ENCODE results near the gene PRDM13. TPM values are rescaled to one million over a fixed set of nuclear protein-coding genes. Genes with fewer than 3 reads are reported as not detected.

The PRDM13 gene
- not detected for polyA plus RNA-seq (2013, experiment 1 of 2)
- 0.03 TPM for polyA plus RNA-seq (2013, experiment 2 of 2)

DNA sequence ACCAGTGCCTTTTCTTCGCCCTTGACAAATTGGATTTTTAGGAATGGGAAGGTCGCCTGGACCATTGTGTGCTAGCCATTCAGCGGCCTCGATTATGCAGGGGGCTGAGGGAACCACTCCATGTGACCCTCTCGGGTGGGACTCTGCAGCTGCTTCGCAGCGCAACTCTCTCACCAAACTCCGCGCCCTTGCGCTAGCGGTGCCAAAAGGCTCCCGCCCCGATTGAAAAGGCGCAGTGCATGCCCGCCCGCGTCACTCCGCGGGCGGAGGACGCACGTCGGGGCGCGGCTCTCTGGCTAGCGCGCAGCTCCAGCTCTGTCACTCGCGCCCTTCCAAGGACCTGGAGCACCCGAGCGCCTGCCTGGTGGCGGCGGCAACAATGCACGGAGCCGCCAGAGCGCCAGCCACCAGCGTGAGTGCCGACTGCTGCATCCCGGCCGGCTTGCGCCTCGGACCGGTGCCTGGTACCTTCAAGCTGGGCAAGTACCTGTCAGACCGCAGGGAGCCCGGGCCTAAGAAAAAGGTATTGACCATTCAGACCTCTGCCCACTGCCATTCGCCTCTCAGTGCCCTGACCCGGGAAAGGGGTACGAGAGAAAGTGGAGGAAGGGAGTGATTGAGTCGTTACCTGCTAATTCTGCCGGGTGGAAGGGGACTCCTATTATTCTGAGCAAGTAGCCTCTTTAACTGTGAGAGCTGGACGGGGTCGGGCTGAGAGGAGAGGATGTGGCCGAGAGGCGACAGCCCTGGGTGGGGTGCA, at the start of gene PRDM13:
Gene PRDM13 (plus strand): TSS at position 178 of the 760 bp plus-strand sequence. CDS start 202 bp downstream, at position 380.
- peaks cover 65 to 100% (median 92%) of the 10 kb centered on the region in 3 experiments for H3K27me3 ChIP-seq (ENCODE audit: control insufficient read depth in 3 of 3, insufficient read depth in 3 of 3, low read depth in 1 of 3, low read length in 3 of 3)
- H3K79me1 ChIP-seq (ENCODE audit: low read depth, low read length) = no peaks in the 10 kb centered on the region
- H2BK15ac ChIP-seq (ENCODE audit: low read length) = no peak within 1 kb of the TSS
- WGBS, 2 donors (ENCODE audit: extremely low coverage in 2 of 2, insufficient read length in 2 of 2, insufficient replicate concordance in 1 of 2) = no CpG with 5 or more reads among the region's 54 CpGs
- H2AFZ ChIP-seq (ENCODE audit: low read length) = peak within 1 kb of the TSS; percentile 63
- H4K8ac ChIP-seq (ENCODE audit: low read depth, low read length) = no peak within 1 kb of the TSS
- no peak within 1 kb of the TSS for H4K91ac ChIP-seq (ENCODE audit: low read depth, low read length, poor library complexity)
- no peak within 1 kb of the TSS for H2BK12ac ChIP-seq (ENCODE audit: low read length)
- H2AK5ac ChIP-seq (ENCODE audit: low read depth, low read length) = no peak within 1 kb of the TSS
- peaks cover 0 to 2% of the 10 kb centered on the region in 2 donors for H3K9me3 ChIP-seq (replicated peaks in 1 of 2; ENCODE audit: control insufficient read depth in 2 of 2, insufficient read depth in 1 of 2, low read depth in 1 of 2, low read length in 2 of 2)
- no peak within 1 kb of the TSS for H3K27ac ChIP-seq (replicated peaks; ENCODE audit: low read length)
- no peak within 1 kb of the TSS for H3K4ac ChIP-seq (ENCODE audit: low read length)
- H3K36me3 ChIP-seq (replicated peaks in 1 of 2; ENCODE audit: control insufficient read depth in 2 of 2, insufficient read depth in 2 of 2, low read length in 2 of 2) = no peaks in the 10 kb centered on the region
- H2BK5ac ChIP-seq (ENCODE audit: low read length) = no peak within 1 kb of the TSS
- H3K4me1 ChIP-seq (ENCODE audit: control insufficient read depth in 2 of 2, insufficient read depth in 1 of 2, low read depth in 1 of 2, low read length in 2 of 2) = peaks cover 0 to 2% of the 10 kb centered on the region in 2 donors
- H3K18ac ChIP-seq (ENCODE audit: low read length) = peak within 1 kb of the TSS; percentile 48
- H2BK120ac ChIP-seq (ENCODE audit: low read depth, low read length) = no peak within 1 kb of the TSS
- no peak for DNase-seq (ENCODE audit: low spot score)
- no peak within 1 kb of the TSS for H3K4me3 ChIP-seq (ENCODE audit: low read length in 2 of 2)
- H3K9ac ChIP-seq (ENCODE audit: low read depth, low read length, poor library complexity) = no peak within 1 kb of the TSS
- peak within 1 kb of the TSS; percentile 85 for H3K23ac ChIP-seq (ENCODE audit: low read depth, low read length, poor library complexity)
- no peak within 1 kb of the TSS for H3K4me2 ChIP-seq (ENCODE audit: insufficient read depth, low read length, poor library complexity, severe bottlenecking)
- no peak within 1 kb of the TSS for H3K14ac ChIP-seq (ENCODE audit: low read length)

DNA sequence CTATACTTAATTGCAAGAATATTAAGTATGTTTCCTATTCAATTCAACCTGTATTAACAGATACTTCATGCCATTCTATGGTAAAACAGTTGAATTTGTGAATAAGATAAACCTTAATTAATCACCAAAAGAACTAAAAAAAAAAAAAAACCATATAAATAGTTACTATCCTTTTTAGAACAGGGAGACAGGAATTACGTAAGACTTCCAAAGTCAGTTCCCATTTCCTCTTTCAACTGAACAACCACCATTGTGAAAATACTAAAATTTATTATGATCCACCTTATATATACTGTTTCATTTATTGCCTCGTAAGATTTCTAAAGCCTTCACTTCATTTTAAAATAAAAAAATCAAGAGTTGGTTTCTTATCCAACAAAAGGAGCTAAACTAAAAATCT, 47.6 kb upstream of the PRDM13 start:
- no peak overlapping the region for H4K8ac ChIP-seq (ENCODE audit: low read depth, low read length)
- no peak overlapping the region for H2BK15ac ChIP-seq (ENCODE audit: low read length)
- no peak overlapping the region for H2BK5ac ChIP-seq (ENCODE audit: low read length)
- no peak overlapping the region for H3K4me2 ChIP-seq (ENCODE audit: insufficient read depth, low read length, poor library complexity, severe bottlenecking)
- no peak overlapping the region for H2BK12ac ChIP-seq (ENCODE audit: low read length)
- peaks cover 0 to 6% of the 10 kb centered on the region in 2 donors for H3K9me3 ChIP-seq (replicated peaks in 1 of 2; ENCODE audit: control insufficient read depth in 2 of 2, insufficient read depth in 1 of 2, low read depth in 1 of 2, low read length in 2 of 2)
- no peak overlapping the region for H4K91ac ChIP-seq (ENCODE audit: low read depth, low read length, poor library complexity)
- H2AFZ ChIP-seq (ENCODE audit: low read length) = no peak overlapping the region
- no peak overlapping the region for H3K14ac ChIP-seq (ENCODE audit: low read length)
- DNase-seq (ENCODE audit: low spot score) = no peak
- no peaks in the 10 kb centered on the region for H3K27me3 ChIP-seq (ENCODE audit: control insufficient read depth in 3 of 3, insufficient read depth in 3 of 3, low read depth in 1 of 3, low read length in 3 of 3)
- no peak overlapping the region for H2AK5ac ChIP-seq (ENCODE audit: low read depth, low read length)
- H3K23ac ChIP-seq (ENCODE audit: low read depth, low read length, poor library complexity) = no peak overlapping the region
- H3K36me3 ChIP-seq (replicated peaks in 1 of 2; ENCODE audit: control insufficient read depth in 2 of 2, insufficient read depth in 2 of 2, low read length in 2 of 2) = peaks cover 4 to 94% of the 10 kb centered on the region in 2 donors
- H3K9ac ChIP-seq (ENCODE audit: low read depth, low read length, poor library complexity) = no peak overlapping the region
- no peak overlapping the region for H3K18ac ChIP-seq (ENCODE audit: low read length)
- no peaks in the 10 kb centered on the region for H3K79me1 ChIP-seq (ENCODE audit: low read depth, low read length)
- no peak overlapping the region for H3K4me3 ChIP-seq (ENCODE audit: low read length in 2 of 2)
- H3K27ac ChIP-seq (replicated peaks; ENCODE audit: low read length) = no peak overlapping the region
- WGBS, 2 donors (ENCODE audit: extremely low coverage in 2 of 2, insufficient read length in 2 of 2, insufficient replicate concordance in 1 of 2) = no CpG with 5 or more reads among the region's 2 CpGs
- H3K4ac ChIP-seq (ENCODE audit: low read length) = no peak overlapping the region
- H2BK120ac ChIP-seq (ENCODE audit: low read depth, low read length) = no peak overlapping the region
- no peaks in the 10 kb centered on the region for H3K4me1 ChIP-seq (ENCODE audit: control insufficient read depth in 2 of 2, insufficient read depth in 1 of 2, low read depth in 1 of 2, low read length in 2 of 2)

DNA sequence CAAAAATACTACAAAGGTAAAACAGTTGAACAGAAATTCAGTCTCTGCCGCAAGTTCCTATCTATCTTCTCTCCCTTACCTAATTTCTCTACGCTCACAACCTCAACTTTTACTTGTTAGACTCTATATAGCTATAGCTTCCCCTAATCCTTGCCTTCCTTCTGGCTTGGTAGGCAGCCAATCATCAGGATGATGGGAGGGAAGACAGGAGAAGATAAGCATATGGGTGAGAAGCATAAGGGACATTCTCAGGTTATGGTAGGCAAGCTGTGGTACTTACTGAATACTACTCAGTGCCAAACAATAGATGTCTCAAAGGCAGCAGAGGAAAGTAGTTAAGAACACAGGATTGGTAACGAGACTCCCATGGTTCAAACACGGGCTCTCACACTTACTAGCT, 46.0 kb upstream of the PRDM13 start:
- Histone ChIP-seq H4K91ac (ENCODE audit: low read depth, low read length, poor library complexity) (no peak overlapping the region), H3K27ac (replicated peaks; ENCODE audit: low read length) (no peak overlapping the region), H3K14ac (ENCODE audit: low read length) (no peak overlapping the region), H2BK5ac (ENCODE audit: low read length) (no peak overlapping the region), H3K79me1 (ENCODE audit: low read depth, low read length) (no peaks in the 10 kb centered on the region), H2AK5ac (ENCODE audit: low read depth, low read length) (no peak overlapping the region), H3K18ac (ENCODE audit: low read length) (no peak overlapping the region), H2AFZ (ENCODE audit: low read length) (no peak overlapping the region), H3K4ac (ENCODE audit: low read length) (no peak overlapping the region), H3K4me1 (ENCODE audit: control insufficient read depth in 2 of 2, insufficient read depth in 1 of 2, low read depth in 1 of 2, low read length in 2 of 2) (no peaks in the 10 kb centered on the region), H3K4me2 (ENCODE audit: insufficient read depth, low read length, poor library complexity, severe bottlenecking) (no peak overlapping the region), H2BK120ac (ENCODE audit: low read depth, low read length) (no peak overlapping the region), H3K27me3 (ENCODE audit: control insufficient read depth in 3 of 3, insufficient read depth in 3 of 3, low read depth in 1 of 3, low read length in 3 of 3) (no peaks in the 10 kb centered on the region), H3K9ac (ENCODE audit: low read depth, low read length, poor library complexity) (no peak overlapping the region), H3K4me3 (ENCODE audit: low read length in 2 of 2) (no peak overlapping the region), H2BK12ac (ENCODE audit: low read length) (no peak overlapping the region), H4K8ac (ENCODE audit: low read depth, low read length) (no peak overlapping the region), H2BK15ac (ENCODE audit: low read length) (no peak overlapping the region), H3K9me3 (replicated peaks in 1 of 2; ENCODE audit: control insufficient read depth in 2 of 2, insufficient read depth in 1 of 2, low read depth in 1 of 2, low read length in 2 of 2) (peaks cover 0 to 2% of the 10 kb centered on the region in 2 donors), H3K36me3 (replicated peaks in 1 of 2; ENCODE audit: control insufficient read depth in 2 of 2, insufficient read depth in 2 of 2, low read length in 2 of 2) (peaks cover 2 to 83% of the 10 kb centered on the region in 2 donors), H3K23ac (ENCODE audit: low read depth, low read length, poor library complexity) (no peak overlapping the region)
- 83 to 100% methylated on average over 1 to 2 of the region's 4 CpGs for WGBS, 2 donors (ENCODE audit: extremely low coverage in 2 of 2, insufficient read length in 2 of 2, insufficient replicate concordance in 1 of 2)
- no peak for DNase-seq (ENCODE audit: low spot score)

DNA sequence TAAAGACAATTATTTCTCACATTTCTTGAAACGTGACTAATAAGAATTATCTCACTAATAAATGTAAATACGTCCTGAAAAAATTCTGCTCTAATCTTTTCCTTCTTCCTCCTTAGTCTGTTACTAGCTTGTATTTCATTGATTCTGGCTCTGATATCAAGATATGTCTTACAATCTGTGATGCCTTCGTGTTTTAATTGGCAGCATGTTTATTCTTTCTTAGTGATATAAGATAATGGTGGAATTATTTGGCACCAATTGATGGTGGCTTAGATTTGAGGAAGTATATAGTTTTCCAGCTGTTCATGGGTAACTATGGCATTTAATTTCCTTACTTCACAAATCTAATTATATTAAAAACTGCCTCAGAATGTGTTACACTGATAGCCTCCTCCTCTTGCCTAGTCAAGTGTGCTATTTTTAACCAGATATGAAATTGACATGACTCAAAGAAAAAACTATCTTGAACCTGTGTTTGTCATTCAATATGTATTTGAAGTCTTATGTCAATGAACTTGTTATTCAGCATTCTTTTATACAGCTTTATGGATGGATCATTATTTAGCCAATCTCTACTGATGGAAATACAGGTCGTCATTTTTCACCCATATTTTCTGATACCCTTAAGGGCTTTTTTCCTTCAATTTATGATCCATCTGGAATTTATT, 43.4 kb upstream of the PRDM13 start:
- H2BK5ac ChIP-seq (ENCODE audit: low read length) = no peak overlapping the region
- H2BK15ac ChIP-seq (ENCODE audit: low read length) = no peak overlapping the region
- no peak overlapping the region for H3K4ac ChIP-seq (ENCODE audit: low read length)
- H3K27ac ChIP-seq (replicated peaks; ENCODE audit: low read length) = no peak overlapping the region
- no peak for DNase-seq (ENCODE audit: low spot score)
- no peaks in the 10 kb centered on the region for H3K79me1 ChIP-seq (ENCODE audit: low read depth, low read length)
- no peaks in the 10 kb centered on the region for H3K9me3 ChIP-seq (replicated peaks in 1 of 2; ENCODE audit: control insufficient read depth in 2 of 2, insufficient read depth in 1 of 2, low read depth in 1 of 2, low read length in 2 of 2)
- H3K27me3 ChIP-seq (ENCODE audit: control insufficient read depth in 3 of 3, insufficient read depth in 3 of 3, low read depth in 1 of 3, low read length in 3 of 3) = no peaks in the 10 kb centered on the region
- no peak overlapping the region for H3K14ac ChIP-seq (ENCODE audit: low read length)
- peaks cover 0 to 57% of the 10 kb centered on the region in 2 donors for H3K36me3 ChIP-seq (replicated peaks in 1 of 2; ENCODE audit: control insufficient read depth in 2 of 2, insufficient read depth in 2 of 2, low read length in 2 of 2)
- no CpG with 5 or more reads among the region's 4 CpGs for WGBS, 2 donors (ENCODE audit: extremely low coverage in 2 of 2, insufficient read length in 2 of 2, insufficient replicate concordance in 1 of 2)
- no peak overlapping the region for H3K9ac ChIP-seq (ENCODE audit: low read depth, low read length, poor library complexity)
- no peak overlapping the region for H2BK120ac ChIP-seq (ENCODE audit: low read depth, low read length)
- no peak overlapping the region for H3K4me3 ChIP-seq (ENCODE audit: low read length in 2 of 2)
- H4K91ac ChIP-seq (ENCODE audit: low read depth, low read length, poor library complexity) = no peak overlapping the region
- peaks cover 0 to 4% of the 10 kb centered on the region in 2 donors for H3K4me1 ChIP-seq (ENCODE audit: control insufficient read depth in 2 of 2, insufficient read depth in 1 of 2, low read depth in 1 of 2, low read length in 2 of 2)
- no peak overlapping the region for H2AK5ac ChIP-seq (ENCODE audit: low read depth, low read length)
- H2BK12ac ChIP-seq (ENCODE audit: low read length) = no peak overlapping the region
- H3K4me2 ChIP-seq (ENCODE audit: insufficient read depth, low read length, poor library complexity, severe bottlenecking) = no peak overlapping the region
- H3K23ac ChIP-seq (ENCODE audit: low read depth, low read length, poor library complexity) = no peak overlapping the region
- H2AFZ ChIP-seq (ENCODE audit: low read length) = no peak overlapping the region
- H4K8ac ChIP-seq (ENCODE audit: low read depth, low read length) = no peak overlapping the region
- no peak overlapping the region for H3K18ac ChIP-seq (ENCODE audit: low read length)
